ENCODE measurements around the gene ELOF1. TPM values are rescaled to one million over a fixed set of nuclear protein-coding genes. Genes with fewer than 3 reads are reported as not detected.
"Not testable (repeated sequence)": the region's sequence is repeated elsewhere in the genome, so short reads cannot be mapped to it uniquely, and the experiment has no call there.

Gene ELOF1
- total RNA-seq, 2 donors from 2014 or later = 43.1 to 64.1 TPM

- no peak for ATAC-seq
- Mint-ChIP-seq H3K27ac (peak within 1 kb of the TSS in 1 of 2 donors; percentile 32), H3K36me3 (no peaks in the 10 kb centered on the region), H3K9me3 (no peaks in the 10 kb centered on the region)
- DNase-seq (ENCODE audit: low spot score in 2 of 2) = peak in 1 of 2 donors; percentile 14
These were observed 18.6 kb upstream of the ELOF1 start, which contains the start of gene ACP5 for GRCh38 chr19:11577451-11578257. Gene ACP5 (minus strand): TSS chr19:11577645. CDS start chr19:11577317, 328 bp downstream.

GRCh38 chr19:11576227-11576626, 17.2 kb upstream of the ELOF1 start:
- ATAC-seq (no peak), DNase-seq (ENCODE audit: low spot score in 2 of 2) (no peak)
- no peaks in the 10 kb centered on the region for H3K9me3 Mint-ChIP-seq
- H3K27ac Mint-ChIP-seq = no peak overlapping the region
- H3K36me3 Mint-ChIP-seq = no peaks in the 10 kb centered on the region

GRCh38 chr19:11574689-11575088, 15.7 kb upstream of the ELOF1 start:
- peak in 1 of 2 donors; percentile 84 for ATAC-seq
- Mint-ChIP-seq H3K36me3 (no peaks in the 10 kb centered on the region), H3K9me3 (no peaks in the 10 kb centered on the region), H3K27ac (peak overlapping the region in 1 of 2 donors; percentile 78)
- DNase-seq (ENCODE audit: low spot score in 2 of 2) = no peak

GRCh38 chr19:11573763-11574162, 14.7 kb upstream of the ELOF1 start:
- H3K36me3 Mint-ChIP-seq; DNase-seq (ENCODE audit: low spot score in 2 of 2); H3K9me3 Mint-ChIP-seq; ATAC-seq; H3K27ac Mint-ChIP-seq: not testable (repeated sequence)

GRCh38 chr19:11573354-11573753, 14.3 kb upstream of the ELOF1 start:
- H3K9me3 Mint-ChIP-seq; DNase-seq (ENCODE audit: low spot score in 2 of 2); H3K36me3 Mint-ChIP-seq; H3K27ac Mint-ChIP-seq; ATAC-seq: not testable (repeated sequence)

- Mint-ChIP-seq H3K9me3 (no peaks in the 10 kb centered on the region), H3K27ac (peak overlapping the region in 1 of 2 donors; percentile 36), H3K36me3 (peaks cover 5% of the 10 kb centered on the region in 2 donors)
- ATAC-seq = no peak
- DNase-seq (ENCODE audit: low spot score in 2 of 2) = no peak
These were observed 11.0 kb upstream of the ELOF1 start for GRCh38 chr19:11570039-11570462.

- Mint-ChIP-seq H3K36me3 (peaks cover 5% of the 10 kb centered on the region in 2 donors), H3K27ac (no peak overlapping the region), H3K9me3 (no peaks in the 10 kb centered on the region)
- no peak for DNase-seq (ENCODE audit: low spot score in 2 of 2)
- ATAC-seq = no peak
These were observed 7.1 kb upstream of the ELOF1 start for GRCh38 chr19:11566164-11566563.

GRCh38 chr19:11565649-11565980, 6.6 kb upstream of the ELOF1 start:
- H3K36me3 Mint-ChIP-seq; DNase-seq (ENCODE audit: low spot score in 2 of 2); H3K9me3 Mint-ChIP-seq; ATAC-seq: not testable (repeated sequence)
- peak overlapping the region in 1 of 2 donors; percentile 74 for H3K27ac Mint-ChIP-seq

- H3K27ac Mint-ChIP-seq; DNase-seq (ENCODE audit: low spot score in 2 of 2): not testable (repeated sequence)
- H3K36me3 Mint-ChIP-seq = peaks cover 8 to 13% of the 10 kb centered on the region in 2 donors
These were observed 5.2 kb upstream of the ELOF1 start for GRCh38 chr19:11564082-11564807.

GRCh38 chr19:11563532-11563931, 4.5 kb upstream of the ELOF1 start:
- ATAC-seq (no peak), DNase-seq (ENCODE audit: low spot score in 2 of 2) (no peak)
- Mint-ChIP-seq H3K27ac (no peak overlapping the region), H3K9me3 (no peaks in the 10 kb centered on the region), H3K36me3 (peaks cover 13 to 20% of the 10 kb centered on the region in 2 donors)

More at GRCh38 chr19:11564082-11564807, 5.2 kb upstream of the ELOF1 start:
- H3K9me3 Mint-ChIP-seq, ATAC-seq: not testable (repeated sequence)

GRCh38 chr19:11560404-11561051, 1.5 kb upstream of the ELOF1 start:
- Mint-ChIP-seq H3K36me3 (peaks cover 16 to 21% of the 10 kb centered on the region in 2 donors), H3K9me3 (no peaks in the 10 kb centered on the region), H3K27ac (peak overlapping the region; percentile 81 to 95)
- peak; percentile 65 to 74 for ATAC-seq
- peak in 1 of 2 donors; percentile 74 for DNase-seq (ENCODE audit: low spot score in 2 of 2)

- H3K9me3 Mint-ChIP-seq = no peaks in the 10 kb centered on the region
- peak overlapping the region; percentile 23 to 52 for H3K27ac Mint-ChIP-seq
- DNase-seq (ENCODE audit: low spot score in 2 of 2) (no peak), ATAC-seq (no peak)
- peaks cover 21% of the 10 kb centered on the region in 2 donors for H3K36me3 Mint-ChIP-seq
These were observed 2.2 kb downstream of the ELOF1 start for GRCh38 chr19:11556634-11557420.

GRCh38 chr19:11555246-11555645, 3.8 kb downstream of the ELOF1 start:
- peak overlapping the region in 1 of 2 donors; percentile 11 for H3K27ac Mint-ChIP-seq
- no peaks in the 10 kb centered on the region for H3K9me3 Mint-ChIP-seq
- no peak for ATAC-seq
- H3K36me3 Mint-ChIP-seq = peaks cover 17 to 21% of the 10 kb centered on the region in 2 donors
- DNase-seq (ENCODE audit: low spot score in 2 of 2) = no peak

GRCh38 chr19:11554160-11554559, 4.9 kb downstream of the ELOF1 start:
- ATAC-seq (no peak), DNase-seq (ENCODE audit: low spot score in 2 of 2) (no peak)
- Mint-ChIP-seq H3K36me3 (peaks cover 12 to 17% of the 10 kb centered on the region in 2 donors), H3K9me3 (no peaks in the 10 kb centered on the region), H3K27ac (peak overlapping the region in 1 of 2 donors; percentile 66)

GRCh38 chr19:11552666-11553372, 6.2 kb downstream of the ELOF1 start:
- Mint-ChIP-seq H3K27ac (no peak overlapping the region), H3K9me3 (no peaks in the 10 kb centered on the region), H3K36me3 (peaks cover 2 to 13% of the 10 kb centered on the region in 2 donors)
- ATAC-seq (no peak), DNase-seq (ENCODE audit: low spot score in 2 of 2) (no peak)

All from activated naive CD4-positive, alpha-beta T cell treated with anti-CD3 and anti-CD28 coated beads, Interleukin-2, amount 50 U/mL, for 72 hours (primary cell).